GM23338 (cell line): ENCODE measurements around the gene LRRC34. TPM values are rescaled to one million over a fixed set of nuclear protein-coding genes. Genes with fewer than 3 reads are reported as not detected.

ENCODE experiments used
- ATAC-seq: fragments of 200-7000 bp; cut with Tn5 transposase; 3 replicates; pipeline ENCODE4 v1.9.1; 2020
- DNase-seq: peaks from one replicate; pipeline ENCODE4 v3.0.0-alpha.2; 2015; ENCODE audit warnings: low spot score
- H2AFZ ChIP-seq: fragments of 200-600 bp; sonication (generic); 2 replicates; pipeline ENCODE4 v1.8.0; 2016; ENCODE audit warnings: antibody characterized with exemption, mild to moderate bottlenecking, moderate library complexity
- H3F3A ChIP-seq: fragments of 200-600 bp; sonication (generic); replicated peaks from 2 replicates; pipeline ENCODE4 v1.8.0; 2017; ENCODE audit warnings: antibody characterized with exemption, mixed run types, low read depth
- H3K27ac ChIP-seq: fragments of 200-600 bp; sonication (generic); 2 replicates; pipeline ENCODE4 v1.6.1; 2016; ENCODE audit warnings: low read depth
- H3K27me3 ChIP-seq: fragments of 200-600 bp; sonication (generic); 2 replicates; pipeline ENCODE4 v1.8.0; 2016; ENCODE audit warnings: mild to moderate bottlenecking, mixed run types, moderate library complexity; ENCODE audit not compliant: insufficient read depth
- H3K36me3 ChIP-seq: fragments of 200-600 bp; sonication (generic); 2 replicates; pipeline ENCODE4 v1.8.0; 2016; ENCODE audit warnings: mild to moderate bottlenecking; ENCODE audit not compliant: insufficient read depth
- H3K4me1 ChIP-seq: fragments of 200-600 bp; sonication (generic); 2 replicates; pipeline ENCODE4 v1.8.0; 2016; ENCODE audit warnings: mild to moderate bottlenecking, moderate library complexity; ENCODE audit not compliant: insufficient read depth
- H3K4me2 ChIP-seq: fragments of 200-600 bp; sonication (generic); 2 replicates; pipeline ENCODE4 v1.7.1; 2017; ENCODE audit warnings: mixed run types
- H3K4me3 ChIP-seq: fragments of 200-600 bp; sonication (generic); 2 replicates; pipeline ENCODE4 v1.6.1; 2016; ENCODE audit warnings: mixed run types
- H3K79me2 ChIP-seq: fragments of 200-600 bp; sonication (generic); replicated peaks from 2 replicates; pipeline ENCODE4 v1.8.0; 2017; ENCODE audit warnings: mild to moderate bottlenecking; ENCODE audit not compliant: insufficient read depth
- H3K9me2 ChIP-seq: fragments of 200-600 bp; sonication (generic); 2 replicates; pipeline ENCODE4 v1.8.0; 2017; ENCODE audit not compliant: insufficient read depth
- H4K20me1 ChIP-seq: fragments of 200-600 bp; sonication (generic); replicated peaks from 2 replicates; pipeline ENCODE4 v1.8.0; 2017; ENCODE audit warnings: mild to moderate bottlenecking; ENCODE audit not compliant: insufficient read depth
- H3K27ac Mint-ChIP-seq: 2 replicates; pipeline ENCODE4 v1.8.0; 2020; ENCODE audit warnings: inconsistent platforms, mild to moderate bottlenecking, moderate library complexity, mixed read lengths
- H3K27me3 Mint-ChIP-seq: 3 replicates; pipeline ENCODE4 v1.8.0; 2022; ENCODE audit warnings: low read depth, mild to moderate bottlenecking, moderate library complexity, mixed read lengths, inconsistent platforms; ENCODE audit not compliant: insufficient read depth, poor library complexity
- H3K36me3 Mint-ChIP-seq: 3 replicates; pipeline ENCODE4 v1.8.0; 2021; ENCODE audit warnings: low read depth, mild to moderate bottlenecking, inconsistent platforms, moderate library complexity, mixed read lengths
- H3K4me1 Mint-ChIP-seq: 3 replicates; pipeline ENCODE4 v1.8.0; 2020; ENCODE audit warnings: mild to moderate bottlenecking, inconsistent platforms, mixed read lengths
- H3K4me3 Mint-ChIP-seq: 3 replicates; pipeline ENCODE4 v1.8.0; 2021; ENCODE audit warnings: moderate library complexity, mild to moderate bottlenecking, inconsistent platforms, mixed read lengths
- H3K9me3 Mint-ChIP-seq: 3 replicates; pipeline ENCODE4 v1.8.0; 2020; ENCODE audit warnings: moderate library complexity, mild to moderate bottlenecking, inconsistent platforms, mixed read lengths
- CREB1 ChIP-seq: fragments of 250-450 bp; sonication (Bioruptor Pico); IDR thresholded peaks from 2 replicates; pipeline ENCODE4 v1.5.0; 2020; ENCODE audit warnings: low read depth, mild to moderate bottlenecking, moderate library complexity
- CTCF ChIP-seq, 2 experiments: fragments of 200-600 bp in 1 of 2; sonication (generic) in 1 of 2; conservative IDR thresholded peaks; 2 replicates each; pipeline versions ENCODE4 v1.5.1 to v1.6.1; 2016 to 2017; ENCODE audit warnings: antibody characterized with exemption in 2 of 2, low read depth in 2 of 2, mild to moderate bottlenecking in 2 of 2, moderate library complexity in 1 of 2
- EZH2 ChIP-seq: fragments of 200-600 bp; sonication (generic); IDR thresholded peaks from one replicate; pipeline ENCODE4 v1.8.0; 2017; ENCODE audit warnings: antibody characterized with exemption, mild to moderate bottlenecking, low read depth; ENCODE audit not compliant: unreplicated experiment
- EZH2phosphoT487 ChIP-seq: fragments of 200-600 bp; sonication (generic); IDR thresholded peaks from one replicate; pipeline ENCODE4 v1.8.1; 2018; ENCODE audit warnings: antibody characterized with exemption; ENCODE audit not compliant: unreplicated experiment
- JUNB ChIP-seq: IDR thresholded peaks from one replicate; pipeline ENCODE4 v1.6.1; 2016; ENCODE audit warnings: antibody characterized with exemption; ENCODE audit not compliant: unreplicated experiment
- POLR2AphosphoS5 ChIP-seq: IDR thresholded peaks from 2 replicates; pipeline ENCODE4 v1.6.1; 2016; ENCODE audit warnings: antibody characterized with exemption, low read depth
- REST ChIP-seq: IDR thresholded peaks from one replicate; pipeline ENCODE4 v1.6.1; 2018; ENCODE audit warnings: antibody characterized with exemption; ENCODE audit not compliant: unreplicated experiment
- ZNF114 ChIP-seq: fragments of 250-450 bp; sonication (Bioruptor Pico); IDR thresholded peaks from 2 replicates; pipeline ENCODE4 v1.5.0; 2020; ENCODE audit warnings: mild to moderate bottlenecking, moderate library complexity
- ZNF331 ChIP-seq: fragments of 250-450 bp; sonication (Bioruptor Pico); IDR thresholded peaks from 2 replicates; pipeline ENCODE4 v1.5.0; 2020; ENCODE audit warnings: low read depth, mild to moderate bottlenecking, moderate library complexity
- polyA plus RNA-seq: library from polyadenylated mRNA; unstranded; fragments of >200 nt; fragmentation: Nextera tagmentation; extraction: Ambion mirVana; gene quantifications from 2 replicates; pipeline ENCODE4 v1.2.1, GENCODE V29; 2016
- total RNA-seq: library from RNA; depleted of rRNA; stranded (reverse); fragments of >200 nt; shearing (Covaris generic); gene quantifications from 2 replicates; pipeline ENCODE4 v1.2.3, GENCODE V29; 2014

Gene LRRC34
- total and polyA plus RNA-seq, 2 experiments from 2014 or later, result 9.1 to 15.7 TPM

- DNase-seq, result peak; percentile 96
- Histone ChIP-seq H3K27me3 (no peaks in the 10 kb centered on the region), H3K4me1 (peaks cover 3% of the 10 kb centered on the region; the same call in 1 of the 2 replicates), H4K20me1 (no peaks in the 10 kb centered on the region), H2AFZ (peak within 1 kb of the TSS; percentile 76; the same call in 1 of the 2 replicates), H3K36me3 (no peaks in the 10 kb centered on the region), H3K79me2 (no peaks in the 10 kb centered on the region), H3K27ac (peak within 1 kb of the TSS; percentile 83), H3K9me2 (no peaks in the 10 kb centered on the region), H3K4me2 (peak within 1 kb of the TSS; percentile 82), H3K4me3 (peak within 1 kb of the TSS; percentile 76), H3F3A (peaks cover 5% of the 10 kb centered on the region; the same call in 1 of the 2 replicates)
- peak within 1 kb of the TSS; percentile 92 for H3K27ac Mint-ChIP-seq
- TF ChIP-seq CTCF (conservative IDR thresholded peaks at IDR 0.05; ENCODE audit: low read depth in 2 of 2) (no peak), POLR2AphosphoS5 (peak; percentile 94), JUNB (no peak), ZNF331 (CRISPR knock-in tag) (no peak), EZH2phosphoT487 (no peak), REST (peak; percentile 0), CREB1 (CRISPR knock-in tag) (peak; percentile 45), EZH2 (no peak), ZNF114 (CRISPR knock-in tag) (no peak)
- H3K4me3 Mint-ChIP-seq, result peak within 1 kb of the TSS; percentile 90
- peaks cover 9% of the 10 kb centered on the region for H3K4me1 Mint-ChIP-seq
- peak; percentile 87 for ATAC-seq
- H3K27me3 Mint-ChIP-seq, result peaks cover 13% of the 10 kb centered on the region
- H3K36me3 Mint-ChIP-seq, result peaks cover 12% of the 10 kb centered on the region
- peaks cover 19% of the 10 kb centered on the region; the same call in 2 of the 3 replicates for H3K9me3 Mint-ChIP-seq
Measured at GRCh38 chr3:169764882-169765612, 47.7 kb downstream of the LRRC34 start, which contains the start of gene TERC. Gene TERC, minus strand, starts transcription at chr3:169765060.
